Body of pancreas (tissue), 4 donors: ENCODE measurements around the gene AP4E1. TPM values are rescaled to one million over a fixed set of nuclear protein-coding genes. Genes with fewer than 3 reads are reported as not detected.

ENCODE experiments used
- ATAC-seq: fragments of 150-250 bp; one replicate; pipeline ENCODE4 v1.9.1; 2016
- DNase-seq, 4 donors: peaks; one replicate each; pipeline ENCODE4 v3.0.0-alpha.2; 2019
- H3K27ac ChIP-seq, 4 donors: fragments of 200-600 bp; sonication (generic); 1 replicate in 3 of 4; 2 replicates in 1 of 4; pipeline versions ENCODE4 v1.5.1 to v1.6.1; 2016 to 2019; ENCODE audit warnings: mild to moderate bottlenecking in 1 of 4, mixed read lengths in 1 of 4, moderate library complexity in 1 of 4
- H3K27me3 ChIP-seq, 2 donors: fragments of 200-600 bp; sonication (generic); one replicate each; pipeline ENCODE4 v1.6.0; 2016; ENCODE audit warnings: mild to moderate bottlenecking in 1 of 2
- H3K36me3 ChIP-seq, 2 donors: fragments of 200-600 bp; sonication (generic); replicated peaks in 1 of 2; 2 replicates each; pipeline ENCODE4 v1.5.1; 2016; ENCODE audit warnings: low read depth in 2 of 2; ENCODE audit not compliant: insufficient read depth in 1 of 2
- H3K4me1 ChIP-seq: fragments of 200-600 bp; sonication (generic); one replicate; pipeline ENCODE4 v1.6.0; 2016
- H3K4me3 ChIP-seq, 2 donors: fragments of 200-600 bp; sonication (generic); 1 replicate in 1 of 2; 2 replicates in 1 of 2; pipeline ENCODE4 v1.5.1; 2016 to 2019
- H3K9me3 ChIP-seq, 3 donors: fragments of 200-600 bp; sonication (generic); 1 replicate in 2 of 3; 2 replicates in 1 of 3; pipeline ENCODE4 v1.5.1; 2016
- CTCF ChIP-seq, 7 experiments: fragments of 450-650 bp in 4 of 7; fragments of 200-600 bp in 3 of 7; sonication (generic) in 3 of 7; IDR thresholded peaks; one replicate each; pipeline ENCODE4 v1.5.1; 2016 to 2019; ENCODE audit warnings: antibody characterized with exemption in 7 of 7
- POLR2A ChIP-seq, 3 donors: fragments of 450-650 bp; IDR thresholded peaks; one replicate each; pipeline ENCODE4 v1.6.1; 2016; ENCODE audit warnings: antibody characterized with exemption in 3 of 3, mild to moderate bottlenecking in 2 of 3
- WGBS, 2 donors: methylation state at CpG; one replicate each; pipeline ENCODE4 v1.1.5; 2017; 5-methylcytosine and 5-hydroxymethylcytosine counted together
- intact Hi-C: fragments of 100-400 bp; cut with DNase I; formaldehyde crosslinking; loops from one replicate; pipeline ENCODE4 v1.15.1; 2023
- total RNA-seq, 2 donors: library from RNA; depleted of rRNA; stranded (reverse); fragments of >200 nt; gene quantifications; one replicate each; pipeline ENCODE4 v1.1.0, GENCODE V29; 2016

AP4E1 gene
- total RNA-seq, 2 donors from 2014 or later: 3.4 to 3.6 TPM

- TF ChIP-seq CTCF (IDR thresholded peaks at IDR 0.05) (no peak), POLR2A (IDR thresholded peaks at IDR 0.05) (no peak)
- Histone ChIP-seq H3K27ac (no peak overlapping the region), H3K4me1 (no peaks in the 10 kb centered on the region), H3K36me3 (peaks cover 1 to 7% of the 10 kb centered on the region in 2 donors), H3K27me3 (no peaks in the 10 kb centered on the region), H3K9me3 (peaks cover 0 to 4% (median 0%) of the 10 kb centered on the region in 3 donors), H3K4me3 (no peak overlapping the region)
- intact Hi-C loops: no loop called here
- WGBS, 2 donors: 95 to 100% methylated on average over 1 of the region's 1 CpG
- DNase-seq: no peak
- ATAC-seq: no peak
Measured at GRCh38 chr15:50930792-50931191, 22.3 kb downstream of the AP4E1 start.

GRCh38 chr15:50933341-50933740, 24.9 kb downstream of the AP4E1 start:
- no peak for TF ChIP-seq POLR2A (IDR thresholded peaks at IDR 0.05)

GRCh38 chr15:50938525-50938924, 30.0 kb downstream of the AP4E1 start:
- no peak for TF ChIP-seq POLR2A (IDR thresholded peaks at IDR 0.05)
- no peak for TF ChIP-seq CTCF (IDR thresholded peaks at IDR 0.05)
- Histone ChIP-seq H3K36me3 (peaks cover 0 to 7% of the 10 kb centered on the region in 2 donors), H3K9me3 (no peaks in the 10 kb centered on the region), H3K4me1 (no peaks in the 10 kb centered on the region), H3K27ac (no peak overlapping the region), H3K4me3 (no peak overlapping the region), H3K27me3 (no peaks in the 10 kb centered on the region)
- 95 to 96% methylated on average over 4 of the region's 4 CpGs for WGBS, 2 donors
- intact Hi-C loops: no loop called here
- no peak for DNase-seq
- ATAC-seq: no peak

More at GRCh38 chr15:50933341-50933740, 24.9 kb downstream of the AP4E1 start:
- Histone ChIP-seq H3K27ac (no peak overlapping the region), H3K9me3 (peaks cover 0 to 4% (median 0%) of the 10 kb centered on the region in 3 donors), H3K27me3 (no peaks in the 10 kb centered on the region), H3K36me3 (peaks cover 0 to 2% of the 10 kb centered on the region in 2 donors), H3K4me1 (no peaks in the 10 kb centered on the region), H3K4me3 (no peak overlapping the region)
- ATAC-seq: no peak
- 76 to 88% methylated on average over 1 of the region's 1 CpG for WGBS, 2 donors
- intact Hi-C loops: no loop called here
- no peak for DNase-seq

- intact Hi-C loops: no loop called here
- H3K36me3 ChIP-seq: peaks cover 0 to 7% of the 10 kb centered on the region in 2 donors
- WGBS, 2 donors: 79 to 84% methylated on average over 2 of the region's 2 CpGs
Measured at GRCh38 chr15:50939911-50940310, 31.4 kb downstream of the AP4E1 start.

GRCh38 chr15:50940506-50940905, 32.0 kb downstream of the AP4E1 start:
- no peak overlapping the region for H3K4me3 ChIP-seq
- no peaks in the 10 kb centered on the region for H3K9me3 ChIP-seq
- H3K4me1 ChIP-seq: no peaks in the 10 kb centered on the region
- no peak for TF ChIP-seq POLR2A (IDR thresholded peaks at IDR 0.05)
- no peak for TF ChIP-seq CTCF (IDR thresholded peaks at IDR 0.05)
- H3K27me3 ChIP-seq: no peaks in the 10 kb centered on the region
- ATAC-seq: no peak
- DNase-seq: no peak
- H3K27ac ChIP-seq: no peak overlapping the region
- intact Hi-C loops: no loop called here
- peaks cover 0 to 7% of the 10 kb centered on the region in 2 donors for H3K36me3 ChIP-seq
- WGBS, 2 donors: 90 to 96% methylated on average over 2 of the region's 2 CpGs

More at GRCh38 chr15:50939911-50940310, 31.4 kb downstream of the AP4E1 start:
- no peaks in the 10 kb centered on the region for H3K4me1 ChIP-seq
- no peaks in the 10 kb centered on the region for H3K27me3 ChIP-seq
- DNase-seq (no peak), ATAC-seq (no peak)
- no peaks in the 10 kb centered on the region for H3K9me3 ChIP-seq
- H3K4me3 ChIP-seq: no peak overlapping the region
- no peak for TF ChIP-seq POLR2A (IDR thresholded peaks at IDR 0.05)
- TF ChIP-seq CTCF (IDR thresholded peaks at IDR 0.05): no peak
- H3K27ac ChIP-seq: no peak overlapping the region
